Mesendoderm (in vitro differentiated cells): Measurements from ENCODE around the gene PDGFRB.

Source experiments
- DNase-seq: peaks from one replicate; pipeline ENCODE4 v3.0.0; 2013
- H2AK5ac ChIP-seq: 2 replicates; pipeline ENCODE4 v1.6.1; 2013; ENCODE audit warnings: low read length, inconsistent platforms
- H2BK120ac ChIP-seq: 2 replicates; pipeline ENCODE4 v1.6.1; 2013; ENCODE audit warnings: low read depth, mild to moderate bottlenecking, low read length, moderate library complexity, mixed read lengths
- H2BK15ac ChIP-seq: replicated peaks from 2 replicates; pipeline ENCODE4 v1.6.1; 2013; ENCODE audit warnings: low read depth, mild to moderate bottlenecking, moderate library complexity
- H2BK5ac ChIP-seq: 2 replicates; pipeline ENCODE4 v1.6.1; 2013; ENCODE audit warnings: low read length, inconsistent platforms
- H3K18ac ChIP-seq: 2 replicates; pipeline ENCODE4 v1.6.1; 2013; ENCODE audit warnings: mild to moderate bottlenecking, low read length, mixed read lengths
- H3K23ac ChIP-seq: one replicate; pipeline ENCODE4 v1.6.1; 2013; ENCODE audit warnings: low read length
- H3K27ac ChIP-seq: 2 replicates; pipeline ENCODE4 v1.5.1; 2013; ENCODE audit warnings: low read depth, mild to moderate bottlenecking, inconsistent platforms, low read length, moderate library complexity
- H3K27me3 ChIP-seq: 2 replicates; pipeline ENCODE4 v1.6.1; 2013; ENCODE audit warnings: low read length, control low read depth, mild to moderate bottlenecking, inconsistent platforms; ENCODE audit not compliant: insufficient read depth, poor library complexity
- H3K36me3 ChIP-seq: 2 replicates; pipeline ENCODE4 v1.6.1; 2013; ENCODE audit warnings: low read length, inconsistent platforms; ENCODE audit not compliant: control insufficient read depth, insufficient read depth
- H3K4ac ChIP-seq: one replicate; pipeline ENCODE4 v1.6.1; 2013; ENCODE audit warnings: low read depth, mild to moderate bottlenecking, low read length, moderate library complexity
- H3K4me1 ChIP-seq: 2 replicates; pipeline ENCODE4 v1.6.1; 2013; ENCODE audit warnings: low read depth, low read length, inconsistent platforms; ENCODE audit not compliant: control insufficient read depth
- H3K4me2 ChIP-seq: 2 replicates; pipeline ENCODE4 v1.6.1; 2013; ENCODE audit warnings: low read length
- H3K4me3 ChIP-seq: 2 replicates; pipeline ENCODE4 v1.5.1; 2013; ENCODE audit warnings: mild to moderate bottlenecking, low read length
- H3K56ac ChIP-seq: one replicate; pipeline ENCODE4 v1.6.1; 2013; ENCODE audit warnings: low read length
- H3K79me1 ChIP-seq: 2 replicates; pipeline ENCODE4 v1.6.1; 2013; ENCODE audit warnings: low read length, inconsistent platforms
- H3K79me2 ChIP-seq: 2 replicates; pipeline ENCODE4 v1.6.1; 2013; ENCODE audit warnings: mild to moderate bottlenecking, low read length; ENCODE audit not compliant: control insufficient read depth, insufficient read depth
- H3K9ac ChIP-seq: 2 replicates; pipeline ENCODE4 v1.6.1; 2013; ENCODE audit warnings: low read length, inconsistent platforms
- H4K5ac ChIP-seq: one replicate; pipeline ENCODE4 v1.6.1; 2013; ENCODE audit warnings: low read length
- H4K8ac ChIP-seq: one replicate; pipeline ENCODE4 v1.6.1; 2013; ENCODE audit warnings: low read depth, mild to moderate bottlenecking, control low read depth, low read length, moderate library complexity
- WGBS: extraction: QIAGEN DNeasy Blood & Tissue Kit; methylation state at CpG from one replicate; pipeline ENCODE4 v1.1.7; 2013; ENCODE audit warnings: low lambda C conversion rate, missing lambda C conversion rate; ENCODE audit not compliant: insufficient coverage; ENCODE audit errors: extremely low coverage; 5-methylcytosine and 5-hydroxymethylcytosine counted together

Gene PDGFRB

GRCh38 chr5:150121448-150122157 is 34.0 kb downstream of the PDGFRB start:
- no peak overlapping the region for H3K56ac ChIP-seq
- no peak overlapping the region for H4K5ac ChIP-seq
- no peaks in the 10 kb centered on the region for H3K79me2 ChIP-seq
- WGBS, result no CpG with 5 or more reads among the region's 14 CpGs
- no peak overlapping the region for H3K4ac ChIP-seq
- no peak overlapping the region for H2BK5ac ChIP-seq
- no peak overlapping the region for H2BK120ac ChIP-seq
- H3K79me1 ChIP-seq, result no peaks in the 10 kb centered on the region
- H3K9ac ChIP-seq, result no peak overlapping the region
- H2AK5ac ChIP-seq, result no peak overlapping the region
- H3K4me3 ChIP-seq, result no peak overlapping the region
- H3K27ac ChIP-seq, result no peak overlapping the region
- H2BK15ac ChIP-seq, result no peak overlapping the region
- no peak overlapping the region for H3K18ac ChIP-seq
- H3K23ac ChIP-seq, result no peak overlapping the region
- no peak overlapping the region for H3K4me2 ChIP-seq
- no peaks in the 10 kb centered on the region for H3K36me3 ChIP-seq
- H3K27me3 ChIP-seq, result no peaks in the 10 kb centered on the region
- no peak overlapping the region for H4K8ac ChIP-seq
- peaks cover 6% of the 10 kb centered on the region for H3K4me1 ChIP-seq
- DNase-seq, result no peak

DNA sequence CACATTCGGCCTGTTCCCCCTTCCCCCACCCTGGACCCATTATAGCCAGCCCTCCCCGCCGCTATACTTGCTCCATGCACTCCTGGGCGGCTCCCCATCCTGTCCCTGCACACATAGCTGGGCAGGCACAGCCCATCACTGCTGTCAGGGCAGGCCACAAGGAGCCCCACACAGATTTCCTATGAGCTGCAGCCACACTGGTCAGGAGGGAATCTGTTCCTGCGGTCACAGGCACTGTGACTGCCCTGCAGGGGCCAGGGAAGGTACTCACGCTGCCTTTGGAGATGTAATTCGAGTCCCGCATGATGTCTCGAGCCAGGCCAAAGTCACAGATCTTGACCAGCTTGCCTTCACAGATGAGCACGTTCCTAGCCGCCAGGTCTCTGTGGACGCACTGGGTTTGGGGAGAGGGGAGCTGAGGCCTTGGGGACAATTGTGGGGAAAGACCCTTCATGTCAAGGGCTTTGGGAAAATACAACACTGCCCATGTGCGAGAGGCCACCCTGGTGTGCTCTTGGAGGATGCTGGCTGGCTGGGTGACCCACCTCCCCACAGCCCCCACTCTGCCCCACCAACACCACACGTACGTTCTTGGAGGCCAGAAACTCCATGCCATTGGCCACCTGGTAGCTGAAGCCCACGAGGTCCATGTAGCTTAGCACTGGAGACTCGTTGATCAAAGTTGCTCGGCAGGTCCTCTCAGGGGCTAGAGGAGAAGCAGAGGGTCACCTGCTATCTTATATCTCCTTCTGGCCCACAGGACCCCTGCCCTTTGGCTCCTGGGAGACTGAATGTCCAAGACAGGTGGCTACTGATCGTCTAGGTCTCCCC is 34.8 kb downstream of the PDGFRB start:
- no peak overlapping the region for H2BK15ac ChIP-seq
- no peak overlapping the region for H3K4me3 ChIP-seq
- no peak overlapping the region for H3K23ac ChIP-seq
- no peak overlapping the region for H3K4ac ChIP-seq
- no peak overlapping the region for H3K18ac ChIP-seq
- H4K8ac ChIP-seq, result no peak overlapping the region
- no peak overlapping the region for H3K56ac ChIP-seq
- no peak overlapping the region for H3K27ac ChIP-seq
- DNase-seq, result no peak
- H2AK5ac ChIP-seq, result no peak overlapping the region
- no peak overlapping the region for H2BK120ac ChIP-seq
- no peak overlapping the region for H3K9ac ChIP-seq
- H4K5ac ChIP-seq, result no peak overlapping the region
- H3K79me1 ChIP-seq, result no peaks in the 10 kb centered on the region
- WGBS, result no CpG with 5 or more reads among the region's 19 CpGs
- no peaks in the 10 kb centered on the region for H3K36me3 ChIP-seq
- no peaks in the 10 kb centered on the region for H3K79me2 ChIP-seq
- no peak overlapping the region for H3K4me2 ChIP-seq
- H2BK5ac ChIP-seq, result no peak overlapping the region
- H3K27me3 ChIP-seq, result no peaks in the 10 kb centered on the region
- H3K4me1 ChIP-seq, result no peaks in the 10 kb centered on the region

GRCh38 chr5:150120062-150120441 is 35.6 kb downstream of the PDGFRB start:
- Histone ChIP-seq H4K8ac (no peak overlapping the region), H2BK5ac (no peak overlapping the region), H2BK120ac (no peak overlapping the region), H3K79me2 (no peaks in the 10 kb centered on the region), H3K27ac (no peak overlapping the region), H3K9ac (no peak overlapping the region), H3K4me3 (no peak overlapping the region), H3K4ac (no peak overlapping the region), H2AK5ac (no peak overlapping the region), H3K79me1 (no peaks in the 10 kb centered on the region), H3K23ac (no peak overlapping the region), H3K4me1 (no peaks in the 10 kb centered on the region), H3K27me3 (no peaks in the 10 kb centered on the region), H3K56ac (no peak overlapping the region), H3K4me2 (no peak overlapping the region), H2BK15ac (no peak overlapping the region), H4K5ac (no peak overlapping the region), H3K18ac (no peak overlapping the region), H3K36me3 (no peaks in the 10 kb centered on the region)
- WGBS, result no CpG with 5 or more reads among the region's 3 CpGs
- DNase-seq, result no peak

DNA sequence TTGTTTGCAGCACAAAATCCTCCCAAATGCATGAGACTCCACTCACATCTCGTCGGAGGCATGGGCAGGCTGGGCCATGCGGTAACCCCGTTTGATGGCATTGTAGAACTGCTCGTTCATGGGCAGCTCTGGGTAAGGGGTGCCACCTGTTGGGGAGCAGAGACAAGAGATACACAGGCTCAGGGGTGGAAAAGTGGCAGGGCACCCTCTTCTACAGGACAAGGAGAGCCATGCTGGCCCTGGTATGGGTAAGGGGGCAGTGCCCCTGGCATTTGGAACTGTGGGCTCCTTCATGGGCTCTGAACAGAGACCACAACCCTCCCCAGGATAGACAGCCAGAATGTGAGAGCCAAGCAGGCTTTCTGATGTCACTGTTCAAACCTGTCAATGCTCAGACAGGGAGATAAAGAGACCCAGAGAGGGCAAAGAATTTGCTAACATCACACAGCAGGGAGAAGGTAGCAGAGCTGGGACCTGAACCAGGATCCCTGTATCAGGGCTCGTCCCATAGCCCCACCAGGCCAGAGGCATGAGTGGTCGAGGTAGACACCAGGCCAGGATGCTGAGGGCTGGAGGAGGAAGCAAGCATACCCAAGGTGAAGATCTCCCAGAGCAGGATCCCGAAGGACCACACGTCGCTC is 36.1 kb downstream of the PDGFRB start:
- H2BK120ac ChIP-seq, result no peak overlapping the region
- no peak overlapping the region for H3K4me2 ChIP-seq
- H4K5ac ChIP-seq, result no peak overlapping the region
- H3K9ac ChIP-seq, result no peak overlapping the region
- H3K4me1 ChIP-seq, result no peaks in the 10 kb centered on the region
- no peak overlapping the region for H3K27ac ChIP-seq
- H2BK15ac ChIP-seq, result no peak overlapping the region
- no peak overlapping the region for H3K56ac ChIP-seq
- WGBS, result no CpG with 5 or more reads among the region's 10 CpGs
- DNase-seq, result no peak
- no peak overlapping the region for H2BK5ac ChIP-seq
- no peaks in the 10 kb centered on the region for H3K79me2 ChIP-seq
- no peak overlapping the region for H4K8ac ChIP-seq
- H3K23ac ChIP-seq, result no peak overlapping the region
- no peak overlapping the region for H2AK5ac ChIP-seq
- no peaks in the 10 kb centered on the region for H3K36me3 ChIP-seq
- no peak overlapping the region for H3K4me3 ChIP-seq
- no peak overlapping the region for H3K18ac ChIP-seq
- H3K4ac ChIP-seq, result no peak overlapping the region
- no peaks in the 10 kb centered on the region for H3K79me1 ChIP-seq
- no peaks in the 10 kb centered on the region for H3K27me3 ChIP-seq

GRCh38 chr5:150118561-150119229 is 37.0 kb downstream of the PDGFRB start:
- H2BK5ac ChIP-seq, result no peak overlapping the region
- no peak overlapping the region for H4K8ac ChIP-seq
- H3K56ac ChIP-seq, result no peak overlapping the region
- no peak overlapping the region for H2BK15ac ChIP-seq
- no peak overlapping the region for H3K4me2 ChIP-seq
- H4K5ac ChIP-seq, result no peak overlapping the region
- no peak for DNase-seq
- H3K4me3 ChIP-seq, result no peak overlapping the region
- H3K4me1 ChIP-seq, result no peaks in the 10 kb centered on the region
- WGBS, result no CpG with 5 or more reads among the region's 11 CpGs
- H3K4ac ChIP-seq, result no peak overlapping the region
- no peak overlapping the region for H3K23ac ChIP-seq
- no peak overlapping the region for H3K18ac ChIP-seq
- no peak overlapping the region for H3K9ac ChIP-seq
- H2BK120ac ChIP-seq, result no peak overlapping the region
- H2AK5ac ChIP-seq, result no peak overlapping the region
- no peaks in the 10 kb centered on the region for H3K36me3 ChIP-seq
- no peak overlapping the region for H3K27ac ChIP-seq
- H3K27me3 ChIP-seq, result no peaks in the 10 kb centered on the region
- H3K79me2 ChIP-seq, result no peaks in the 10 kb centered on the region
- no peaks in the 10 kb centered on the region for H3K79me1 ChIP-seq
